ENCODE results near the gene UNK. TPM values are rescaled to one million over a fixed set of nuclear protein-coding genes. Genes with fewer than 3 reads are reported as not detected.

UNK gene
- total and polyA plus RNA-seq, 2 of the 13 experiments (the other 11 are each of a cell fraction or from before 2014, with no cell fraction given), result 31.6 to 33.0 TPM

DNA sequence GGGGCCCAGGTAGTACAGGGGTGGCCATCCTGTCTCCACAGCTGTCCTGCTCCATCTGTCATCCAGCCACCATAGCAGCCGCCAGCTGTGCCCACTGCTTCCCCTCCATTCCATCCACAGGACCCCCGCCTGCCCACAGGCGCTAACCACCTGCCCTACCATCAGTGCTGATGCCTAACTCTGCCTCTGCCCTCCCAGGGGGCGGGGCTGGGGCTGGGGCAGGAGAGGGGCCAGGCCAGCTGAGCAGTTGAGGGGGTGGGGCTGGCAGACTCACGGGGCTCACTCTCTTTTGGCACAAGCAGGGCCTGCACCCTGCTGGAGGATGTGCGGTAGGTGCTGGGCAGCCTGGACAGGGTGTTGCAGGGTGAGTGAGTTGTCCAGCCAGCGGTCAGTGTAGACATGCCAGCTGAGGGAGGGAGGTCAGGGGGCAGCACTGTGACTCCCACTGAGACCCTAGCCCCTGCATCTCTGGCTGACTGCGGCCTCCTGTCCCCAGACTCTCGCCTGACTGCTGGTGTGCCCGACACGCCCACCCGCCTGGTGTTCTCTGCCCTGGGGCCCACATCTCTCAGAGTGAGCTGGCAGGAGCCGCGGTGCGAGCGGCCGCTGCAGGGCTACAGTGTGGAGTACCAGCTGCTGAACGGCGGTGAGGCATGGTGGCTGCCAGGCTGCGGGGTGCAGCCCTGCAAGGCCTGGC is 29.3 kb upstream of the UNK start (continued):
- TF ChIP-seq, protein P1, sequence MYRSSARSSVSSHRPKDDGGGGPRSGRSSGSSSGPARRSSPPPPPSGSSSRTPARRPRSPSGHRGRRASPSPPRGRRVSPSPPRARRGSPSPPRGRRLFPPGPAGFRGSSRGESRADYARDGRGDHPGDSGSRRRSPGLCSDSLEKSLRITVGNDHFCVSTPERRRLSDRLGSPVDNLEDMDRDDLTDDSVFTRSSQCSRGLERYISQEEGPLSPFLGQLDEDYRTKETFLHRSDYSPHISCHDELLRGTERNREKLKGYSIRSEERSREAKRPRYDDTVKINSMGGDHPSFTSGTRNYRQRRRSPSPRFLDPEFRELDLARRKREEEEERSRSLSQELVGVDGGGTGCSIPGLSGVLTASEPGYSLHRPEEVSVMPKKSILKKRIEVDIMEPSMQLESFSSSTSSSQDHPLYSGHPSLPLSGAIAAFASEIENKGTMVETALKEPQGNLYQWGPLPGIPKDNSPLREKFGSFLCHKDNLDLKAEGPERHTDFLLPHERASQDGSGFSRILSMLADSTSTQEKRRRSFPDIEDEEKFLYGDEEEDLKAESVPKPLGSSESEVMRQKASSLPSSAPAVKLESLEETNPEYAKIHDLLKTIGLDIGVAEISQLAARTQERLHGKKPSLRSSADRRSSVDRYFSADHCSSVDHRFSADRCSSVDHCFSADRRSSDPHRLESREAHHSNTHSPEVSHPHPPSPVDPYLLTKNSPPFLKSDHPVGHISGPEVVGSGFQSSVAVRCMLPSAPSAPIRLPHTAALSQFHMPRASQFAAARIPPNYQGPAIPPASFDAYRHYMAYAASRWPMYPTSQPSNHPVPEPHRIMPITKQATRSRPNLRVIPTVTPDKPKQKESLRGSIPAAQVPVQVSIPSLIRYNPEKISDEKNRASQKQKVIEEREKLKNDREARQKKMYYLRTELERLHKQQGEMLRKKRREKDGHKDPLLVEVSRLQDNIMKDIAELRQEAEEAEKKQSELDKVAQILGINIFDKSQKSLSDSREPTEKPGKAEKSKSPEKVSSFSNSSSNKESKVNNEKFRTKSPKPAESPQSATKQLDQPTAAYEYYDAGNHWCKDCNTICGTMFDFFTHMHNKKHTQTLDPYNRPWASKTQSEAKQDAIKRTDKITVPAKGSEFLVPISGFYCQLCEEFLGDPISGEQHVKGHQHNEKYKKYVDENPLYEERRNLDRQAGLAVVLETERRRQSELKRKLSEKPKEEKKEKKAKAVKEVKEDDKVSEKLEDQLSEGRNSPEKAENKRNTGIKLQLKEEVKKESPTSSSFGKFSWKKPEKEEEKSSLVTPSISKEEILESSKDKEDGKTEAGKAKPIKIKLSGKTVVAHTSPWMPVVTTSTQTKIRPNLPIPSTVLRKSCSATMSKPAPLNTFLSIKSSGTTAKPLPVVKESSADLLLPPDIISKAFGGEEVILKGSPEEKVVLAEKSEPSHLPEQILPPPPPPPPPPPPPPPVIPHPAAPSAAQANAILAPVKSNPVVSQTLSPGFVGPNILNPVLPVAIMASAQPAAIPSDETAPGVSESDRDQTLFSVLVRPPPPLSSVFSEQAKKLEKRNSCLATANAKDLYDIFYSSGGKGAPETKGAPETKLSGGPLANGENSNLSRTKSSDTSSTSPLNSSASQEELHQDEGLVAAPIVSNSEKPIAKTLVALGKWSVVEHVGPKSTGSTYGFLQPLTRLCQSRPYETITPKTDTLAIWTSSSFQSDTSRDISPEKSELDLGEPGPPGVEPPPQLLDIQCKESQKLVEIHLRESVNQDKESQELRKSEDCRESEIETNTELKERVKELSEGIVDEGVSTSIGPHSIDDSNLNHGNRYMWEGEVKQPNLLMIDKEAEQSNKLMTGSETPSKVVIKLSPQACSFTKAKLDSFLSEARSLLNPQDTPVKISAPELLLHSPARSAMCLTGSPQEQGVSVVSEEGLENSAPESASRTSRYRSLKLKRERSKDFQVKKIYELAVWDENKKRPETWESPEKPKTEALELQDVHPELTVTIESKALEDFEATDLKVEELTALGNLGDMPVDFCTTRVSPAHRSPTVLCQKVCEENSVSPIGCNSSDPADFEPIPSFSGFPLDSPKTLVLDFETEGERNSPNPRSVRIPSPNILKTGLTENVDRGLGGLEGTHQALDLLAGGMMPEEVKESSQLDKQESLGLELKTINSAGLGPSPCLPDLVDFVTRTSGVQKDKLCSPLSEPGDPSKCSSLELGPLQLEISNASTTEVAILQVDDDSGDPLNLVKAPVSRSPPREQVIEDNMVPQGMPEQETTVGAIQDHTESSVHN (CRISPR knock-in tag; IDR thresholded peaks at IDR 0.05), result no peak
- no peak for TF ChIP-seq ZNF775 (CRISPR knock-in tag; IDR thresholded peaks at IDR 0.05; ENCODE audit: borderline replicate concordance)
- TF ChIP-seq HMG20B (CRISPR knock-in tag; conservative IDR thresholded peaks at IDR 0.05), result no peak
- no peak for TF ChIP-seq FOXP1 (IDR thresholded peaks at IDR 0.05)
- no peak for TF ChIP-seq FOXP1 (CRISPR knock-in tag; IDR thresholded peaks at IDR 0.05)
- no peak for TF ChIP-seq SIX4 (CRISPR knock-in tag; IDR thresholded peaks at IDR 0.05)
- TF ChIP-seq SMC3 (IDR thresholded peaks at IDR 0.05; ENCODE audit: low read length), result no peak
- no peak for TF ChIP-seq TBX2 (CRISPR knock-in tag; IDR thresholded peaks at IDR 0.05; ENCODE audit: borderline replicate concordance)
- TF ChIP-seq, protein P2, sequence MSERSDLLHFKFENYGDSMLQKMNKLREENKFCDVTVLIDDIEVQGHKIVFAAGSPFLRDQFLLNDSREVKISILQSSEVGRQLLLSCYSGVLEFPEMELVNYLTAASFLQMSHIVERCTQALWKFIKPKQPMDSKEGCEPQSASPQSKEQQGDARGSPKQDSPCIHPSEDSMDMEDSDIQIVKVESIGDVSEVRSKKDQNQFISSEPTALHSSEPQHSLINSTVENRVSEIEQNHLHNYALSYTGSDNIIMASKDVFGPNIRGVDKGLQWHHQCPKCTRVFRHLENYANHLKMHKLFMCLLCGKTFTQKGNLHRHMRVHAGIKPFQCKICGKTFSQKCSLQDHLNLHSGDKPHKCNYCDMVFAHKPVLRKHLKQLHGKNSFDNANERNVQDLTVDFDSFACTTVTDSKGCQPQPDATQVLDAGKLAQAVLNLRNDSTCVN (CRISPR knock-in tag; IDR thresholded peaks at IDR 0.05; ENCODE audit: borderline replicate concordance), result no peak
- TF ChIP-seq ZNF841 (CRISPR knock-in tag; IDR thresholded peaks at IDR 0.05; ENCODE audit: borderline replicate concordance), result no peak
- no peak for TF ChIP-seq ZFP36L2 (CRISPR knock-in tag; IDR thresholded peaks at IDR 0.05)
- no peak for TF ChIP-seq ZNF879 (CRISPR knock-in tag; IDR thresholded peaks at IDR 0.05)
- no peak for TF ChIP-seq SMAD3 (CRISPR knock-in tag; IDR thresholded peaks at IDR 0.05)
- no peak for TF ChIP-seq ZNF260 (CRISPR knock-in tag; IDR thresholded peaks at IDR 0.05; ENCODE audit: borderline replicate concordance, low read depth)
- no peak for TF ChIP-seq ZBTB21 (CRISPR knock-in tag; IDR thresholded peaks at IDR 0.05)
- peak; percentile 73 for TF ChIP-seq AGO2 (optimal IDR thresholded peaks at IDR 0.05; ENCODE audit: low read depth, low read length)
- TF ChIP-seq KLF16 (CRISPR knock-in tag; IDR thresholded peaks at IDR 0.05), result no peak
- TF ChIP-seq, protein P3, sequence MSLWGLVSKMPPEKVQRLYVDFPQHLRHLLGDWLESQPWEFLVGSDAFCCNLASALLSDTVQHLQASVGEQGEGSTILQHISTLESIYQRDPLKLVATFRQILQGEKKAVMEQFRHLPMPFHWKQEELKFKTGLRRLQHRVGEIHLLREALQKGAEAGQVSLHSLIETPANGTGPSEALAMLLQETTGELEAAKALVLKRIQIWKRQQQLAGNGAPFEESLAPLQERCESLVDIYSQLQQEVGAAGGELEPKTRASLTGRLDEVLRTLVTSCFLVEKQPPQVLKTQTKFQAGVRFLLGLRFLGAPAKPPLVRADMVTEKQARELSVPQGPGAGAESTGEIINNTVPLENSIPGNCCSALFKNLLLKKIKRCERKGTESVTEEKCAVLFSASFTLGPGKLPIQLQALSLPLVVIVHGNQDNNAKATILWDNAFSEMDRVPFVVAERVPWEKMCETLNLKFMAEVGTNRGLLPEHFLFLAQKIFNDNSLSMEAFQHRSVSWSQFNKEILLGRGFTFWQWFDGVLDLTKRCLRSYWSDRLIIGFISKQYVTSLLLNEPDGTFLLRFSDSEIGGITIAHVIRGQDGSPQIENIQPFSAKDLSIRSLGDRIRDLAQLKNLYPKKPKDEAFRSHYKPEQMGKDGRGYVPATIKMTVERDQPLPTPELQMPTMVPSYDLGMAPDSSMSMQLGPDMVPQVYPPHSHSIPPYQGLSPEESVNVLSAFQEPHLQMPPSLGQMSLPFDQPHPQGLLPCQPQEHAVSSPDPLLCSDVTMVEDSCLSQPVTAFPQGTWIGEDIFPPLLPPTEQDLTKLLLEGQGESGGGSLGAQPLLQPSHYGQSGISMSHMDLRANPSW (CRISPR knock-in tag; IDR thresholded peaks at IDR 0.05; ENCODE audit: borderline replicate concordance), result no peak

Data from HepG2 (cell line).